ENCODE measurements around the gene ZNF396.
A peak's percentile ranks its signal among the peaks of the same experiment; 100 is the strongest.

The ZNF396 gene

GRCh38 chr18:35392375-35392774 is 15.2 kb upstream of the ZNF396 start:
- Histone ChIP-seq H3K36me3 (replicated peaks) (no peaks in the 10 kb centered on the region), H3K27me3 (replicated peaks) (no peaks in the 10 kb centered on the region), H3K27ac (no peak overlapping the region), H3K4me3 (ENCODE audit: low read depth, low read length) (no peak overlapping the region)
- TF ChIP-seq CTCF (IDR thresholded peaks at IDR 0.05; ENCODE audit: low read depth, low read length, missing control alignments) = no peak
- no peak for DNase-seq
- in situ Hi-C loops (cut with HindIII; ENCODE audit: low pct_ligation_motif_present, low sequenced_read_pairs) = no loop called here

GRCh38 chr18:35390951-35391700 is 14.0 kb upstream of the ZNF396 start:
- no peak overlapping the region for H3K27ac ChIP-seq
- no peak for DNase-seq
- no peak overlapping the region for H3K4me3 ChIP-seq (ENCODE audit: low read depth, low read length)
- H3K27me3 ChIP-seq (replicated peaks) = no peaks in the 10 kb centered on the region
- no peaks in the 10 kb centered on the region for H3K36me3 ChIP-seq (replicated peaks)
- in situ Hi-C loops (cut with HindIII; ENCODE audit: low pct_ligation_motif_present, low sequenced_read_pairs) = no loop called here
- no peak for TF ChIP-seq CTCF (IDR thresholded peaks at IDR 0.05; ENCODE audit: low read depth, low read length, missing control alignments)

GRCh38 chr18:35389095-35389618 is 12.0 kb upstream of the ZNF396 start:
- no peak for TF ChIP-seq CTCF (IDR thresholded peaks at IDR 0.05; ENCODE audit: low read depth, low read length, missing control alignments)
- peak overlapping the region; percentile 68 for H3K27ac ChIP-seq
- no peak overlapping the region for H3K4me3 ChIP-seq (ENCODE audit: low read depth, low read length)
- H3K36me3 ChIP-seq (replicated peaks) = no peaks in the 10 kb centered on the region
- H3K27me3 ChIP-seq (replicated peaks) = no peaks in the 10 kb centered on the region
- peak; percentile 66 for DNase-seq
- in situ Hi-C loops (cut with HindIII; ENCODE audit: low pct_ligation_motif_present, low sequenced_read_pairs) = no loop called here

GRCh38 chr18:35387152-35387571 is 10.0 kb upstream of the ZNF396 start:
- peak; percentile 56 for TF ChIP-seq CTCF (IDR thresholded peaks at IDR 0.05; ENCODE audit: low read depth, low read length, missing control alignments)
- Histone ChIP-seq H3K36me3 (replicated peaks) (no peaks in the 10 kb centered on the region), H3K27ac (peak overlapping the region; percentile 5), H3K4me3 (ENCODE audit: low read depth, low read length) (no peak overlapping the region), H3K27me3 (replicated peaks) (no peaks in the 10 kb centered on the region)
- in situ Hi-C loops (cut with HindIII; ENCODE audit: low pct_ligation_motif_present, low sequenced_read_pairs) = no loop called here
- peak; percentile 25 for DNase-seq

GRCh38 chr18:35386600-35387100 is 9.5 kb upstream of the ZNF396 start:
- peak; percentile 76 for DNase-seq
- peak; percentile 90 for TF ChIP-seq CTCF (IDR thresholded peaks at IDR 0.05; ENCODE audit: low read depth, low read length, missing control alignments)
- Histone ChIP-seq H3K4me3 (ENCODE audit: low read depth, low read length) (no peak overlapping the region), H3K27ac (peak overlapping the region; percentile 5), H3K27me3 (replicated peaks) (no peaks in the 10 kb centered on the region), H3K36me3 (replicated peaks) (no peaks in the 10 kb centered on the region)
- in situ Hi-C loops (cut with HindIII; ENCODE audit: low pct_ligation_motif_present, low sequenced_read_pairs) = no loop called here
